GM21381 (cell line): Measurements from ENCODE around the gene OR5B17.
"Not testable (repeated sequence)": the region's sequence is repeated elsewhere in the genome, so short reads cannot be mapped to it uniquely, and the experiment has no call there.

Experiments used
- ATAC-seq: cut with Tn5 transposase; IDR thresholded peaks from one replicate; pipeline ENCODE4 v1.9.1; 2021; ENCODE audit warnings: mild to moderate bottlenecking, moderate library complexity; ENCODE audit not compliant: unreplicated experiment

Gene OR5B17

GRCh38 chr11:58358969-58359368, at the start of gene OR5B17:
TSS of gene OR5B17 (minus strand) at chr11:58359069. CDS start at chr11:58359069, 0 bp downstream.
- ATAC-seq = no peak

- no peak for ATAC-seq
Measured at GRCh38 chr11:58406774-58407173, 47.9 kb upstream of the OR5B17 start, which contains the start of gene OR5B3. TSS of gene OR5B3 (minus strand) at chr11:58406874. CDS start at chr11:58403409, 3,465 bp downstream.

GRCh38 chr11:58399622-58400021, 40.8 kb upstream of the OR5B17 start:
- not testable (repeated sequence) for ATAC-seq

GRCh38 chr11:58395581-58395980, 36.7 kb upstream of the OR5B17 start:
- no peak for ATAC-seq

DNA sequence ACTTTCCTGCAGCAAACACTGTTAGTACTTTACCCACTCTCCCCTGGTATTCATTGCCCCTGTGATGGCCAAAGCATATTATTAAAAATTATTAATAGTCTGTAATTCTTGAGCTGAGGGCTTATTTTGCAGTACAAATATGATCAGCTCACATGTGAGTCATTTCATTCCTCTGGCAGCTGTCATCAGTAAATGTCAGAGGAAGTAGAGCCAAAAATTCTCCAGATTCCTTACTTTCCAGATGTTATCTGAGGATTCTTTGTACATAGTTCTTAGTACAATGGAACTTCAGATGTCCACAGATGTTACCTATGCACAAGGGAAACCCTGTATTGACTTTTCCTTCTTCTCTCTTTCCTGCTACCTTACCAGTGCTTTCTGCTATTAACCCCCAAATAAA, 35.3 kb upstream of the OR5B17 start:
- no peak for ATAC-seq

GRCh38 chr11:58392746-58393145, 33.9 kb upstream of the OR5B17 start:
- ATAC-seq = no peak

DNA sequence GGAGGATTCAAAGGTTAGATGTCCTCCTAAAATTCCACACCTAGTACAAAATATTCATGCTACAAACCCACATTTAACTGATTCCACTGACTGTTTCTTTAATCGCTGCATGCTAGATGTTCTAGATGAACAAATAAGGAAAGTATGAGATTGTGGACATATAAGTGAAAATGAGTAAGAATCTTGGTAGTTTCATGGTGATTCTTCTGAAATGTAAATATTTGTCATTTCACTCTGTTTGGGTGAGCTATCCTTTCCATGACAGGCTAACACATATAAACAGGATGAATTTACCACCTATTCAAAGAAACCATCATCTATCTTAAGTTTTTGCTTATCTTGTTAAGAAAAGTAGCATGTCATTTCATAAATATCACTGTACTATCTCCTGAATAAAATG, 33.0 kb upstream of the OR5B17 start:
- ATAC-seq = no peak

GRCh38 chr11:58390551-58391063, 31.7 kb upstream of the OR5B17 start:
- ATAC-seq = no peak

DNA sequence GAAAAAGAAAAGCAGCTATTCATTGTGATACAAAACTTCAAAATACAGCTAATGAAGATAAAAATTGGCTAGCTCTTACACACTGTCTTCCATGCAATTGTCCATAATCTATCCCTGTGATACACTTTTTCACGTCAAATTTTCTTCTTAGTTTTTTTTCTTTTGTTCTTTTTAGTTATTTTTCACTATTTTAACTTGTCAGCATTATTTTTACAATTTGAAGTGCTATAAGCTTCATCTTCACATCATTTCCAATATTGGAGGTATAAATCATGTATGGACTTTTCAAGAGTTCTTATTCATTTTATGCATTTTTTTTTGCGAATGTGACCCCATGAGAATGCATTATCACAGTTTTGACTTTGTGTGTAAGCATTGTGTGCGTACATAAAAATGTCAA, 4.1 kb downstream of the OR5B17 start:
- no peak for ATAC-seq

DNA sequence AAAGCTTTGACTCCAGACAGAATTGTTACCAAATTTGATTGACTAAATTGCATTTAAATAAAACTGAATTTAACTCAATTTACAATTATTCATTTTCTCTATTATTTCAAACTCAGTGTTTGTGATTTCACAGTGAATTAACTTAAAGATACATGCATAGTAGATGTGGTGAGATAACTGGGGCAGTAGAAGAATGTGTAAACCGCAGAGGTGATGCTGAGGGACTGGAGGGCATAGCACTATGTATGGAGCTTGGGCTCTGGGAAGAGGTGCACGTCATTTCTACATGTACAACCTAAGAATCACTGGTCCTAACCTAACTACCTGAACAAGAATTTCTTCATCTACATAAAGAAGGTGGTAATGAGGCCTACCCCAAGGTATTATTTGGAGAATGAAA, 13.7 kb downstream of the OR5B17 start:
- no peak for ATAC-seq

DNA sequence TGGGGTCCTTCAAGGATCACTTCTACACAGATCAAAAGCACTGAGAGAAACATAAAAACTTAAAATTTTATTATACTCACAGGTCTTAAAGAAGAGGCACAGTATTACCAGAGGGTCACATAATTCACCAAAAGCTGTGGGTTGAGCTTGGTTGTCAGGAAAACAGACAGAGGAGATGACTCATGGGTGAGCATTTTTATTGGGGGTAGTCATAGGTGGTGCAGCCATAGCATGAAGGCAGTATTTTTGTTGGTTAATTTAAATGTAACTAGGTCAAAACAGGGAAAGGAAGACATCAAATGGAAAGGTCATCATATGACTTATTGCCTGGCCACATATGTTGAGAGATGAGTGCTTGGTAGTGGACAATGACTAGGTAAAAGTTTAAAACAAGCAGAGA, 24.2 kb downstream of the OR5B17 start:
- no peak for ATAC-seq

DNA sequence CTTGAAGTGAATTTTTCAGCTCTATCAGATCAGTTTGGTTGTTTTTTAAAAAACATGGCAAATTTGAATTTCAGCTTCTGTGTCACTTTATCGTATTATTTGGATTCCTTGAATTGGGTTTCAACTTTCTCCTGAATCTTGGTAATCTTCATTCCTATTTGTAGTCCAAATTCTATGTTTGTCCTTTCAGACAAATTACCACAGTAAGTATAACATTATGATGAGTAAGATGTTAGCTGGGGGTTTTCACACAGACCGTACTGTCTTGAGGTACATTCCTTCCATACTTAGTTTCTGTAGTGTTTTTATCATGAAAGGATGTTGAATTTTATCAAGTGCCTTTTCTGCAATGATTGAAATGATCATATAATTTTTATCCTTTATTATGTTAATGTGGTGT, 28.0 kb downstream of the OR5B17 start:
- no peak for ATAC-seq

- ATAC-seq = no peak
Measured at GRCh38 chr11:58318532-58318931, 40.3 kb downstream of the OR5B17 start.

DNA sequence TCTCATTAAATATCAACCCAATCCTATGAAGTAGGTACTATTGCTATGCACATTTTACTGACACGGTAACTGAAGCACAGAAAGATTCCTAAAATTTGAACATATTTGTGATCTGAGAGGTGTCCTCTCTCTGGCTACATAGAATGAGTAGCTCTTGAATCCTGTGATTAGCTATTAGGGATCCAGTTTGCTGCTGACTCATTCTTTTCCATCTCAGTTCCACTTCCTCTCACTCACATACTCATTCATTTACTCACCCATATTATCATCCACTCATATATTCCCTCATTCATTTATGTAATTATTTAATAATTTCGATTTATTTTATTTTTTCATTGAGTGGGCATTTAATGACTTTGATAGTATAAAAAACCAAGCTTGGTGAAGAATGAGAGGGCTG, 42.7 kb downstream of the OR5B17 start:
- no peak for ATAC-seq
